HG02588 (cell line): ENCODE measurements around the gene SHC3.

Experiments used
- ATAC-seq: cut with Tn5 transposase; IDR thresholded peaks from one replicate; pipeline ENCODE4 v1.9.1; 2021; ENCODE audit warnings: mild to moderate bottlenecking, moderate library complexity; ENCODE audit not compliant: unreplicated experiment

The SHC3 gene

DNA sequence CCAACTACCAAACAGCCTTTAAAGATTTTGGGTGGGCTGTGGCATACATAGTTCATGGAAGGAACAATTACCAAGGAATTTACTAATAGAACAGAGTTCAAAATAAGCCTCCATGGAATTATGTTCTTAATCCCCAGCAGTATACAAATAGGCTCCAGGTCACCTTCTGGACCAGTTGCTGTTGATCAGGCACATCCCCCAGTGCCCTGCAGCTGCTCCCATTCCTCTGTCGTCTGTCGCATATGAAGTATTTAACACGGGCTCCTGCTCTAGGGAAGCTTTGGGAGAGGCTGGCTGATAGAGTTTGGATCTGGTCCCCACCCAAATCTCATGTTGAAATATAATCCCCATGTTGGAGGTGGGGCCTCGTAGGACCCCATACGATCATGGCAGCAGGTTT is 17.8 kb downstream of the SHC3 start:
- ATAC-seq, result no peak

DNA sequence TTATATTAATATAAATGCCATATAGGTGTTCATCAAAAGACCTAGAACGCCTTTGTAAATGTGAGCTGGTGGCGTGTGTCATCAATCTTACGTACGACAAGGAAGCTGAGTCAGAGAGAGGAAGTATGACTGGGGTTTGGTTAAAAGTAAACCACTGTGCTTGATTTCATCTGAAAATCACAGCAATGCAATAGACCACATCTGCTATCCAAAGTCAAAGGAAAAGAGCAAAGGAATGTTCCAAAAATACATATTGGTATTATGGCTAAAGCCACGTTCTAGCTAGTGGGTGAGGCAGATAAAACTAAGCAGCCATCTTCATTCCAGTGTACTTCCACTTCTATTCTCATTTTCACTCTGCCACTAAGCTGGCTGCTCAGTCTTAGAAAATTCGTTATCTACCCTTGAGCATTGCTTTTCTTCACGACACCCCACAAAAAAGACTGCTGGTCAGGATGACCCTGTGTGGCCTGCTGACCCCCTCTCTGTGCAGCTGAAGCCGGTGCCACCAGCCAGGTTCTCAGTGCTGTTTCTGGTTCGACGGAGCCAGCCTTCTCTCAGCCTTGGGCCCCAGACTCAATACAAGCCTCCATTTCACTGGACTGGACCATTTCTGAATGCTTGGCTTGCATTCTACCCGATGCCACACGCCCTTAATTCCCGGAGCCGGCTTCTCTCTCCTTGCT is 23.8 kb downstream of the SHC3 start:
- no peak for ATAC-seq

DNA sequence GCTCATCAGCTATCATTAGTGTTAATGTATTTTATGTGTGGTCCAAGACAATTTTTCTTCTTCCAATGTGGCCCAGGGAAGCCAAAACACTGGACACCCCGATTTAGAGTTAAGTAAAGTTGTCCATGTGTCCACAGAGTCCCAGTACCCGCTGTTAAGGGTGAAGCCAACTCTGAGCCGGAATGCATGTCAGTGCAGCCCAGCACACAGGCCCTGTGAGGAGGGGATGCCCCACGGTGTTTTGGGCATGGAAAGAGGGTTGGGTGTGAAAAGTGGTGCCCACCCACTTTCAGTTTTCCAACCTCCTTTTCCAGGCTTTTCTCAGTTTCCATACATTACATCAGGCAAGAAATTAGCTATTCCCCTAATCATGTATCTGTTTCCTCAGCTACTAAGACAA is 24.4 kb downstream of the SHC3 start:
- no peak for ATAC-seq

DNA sequence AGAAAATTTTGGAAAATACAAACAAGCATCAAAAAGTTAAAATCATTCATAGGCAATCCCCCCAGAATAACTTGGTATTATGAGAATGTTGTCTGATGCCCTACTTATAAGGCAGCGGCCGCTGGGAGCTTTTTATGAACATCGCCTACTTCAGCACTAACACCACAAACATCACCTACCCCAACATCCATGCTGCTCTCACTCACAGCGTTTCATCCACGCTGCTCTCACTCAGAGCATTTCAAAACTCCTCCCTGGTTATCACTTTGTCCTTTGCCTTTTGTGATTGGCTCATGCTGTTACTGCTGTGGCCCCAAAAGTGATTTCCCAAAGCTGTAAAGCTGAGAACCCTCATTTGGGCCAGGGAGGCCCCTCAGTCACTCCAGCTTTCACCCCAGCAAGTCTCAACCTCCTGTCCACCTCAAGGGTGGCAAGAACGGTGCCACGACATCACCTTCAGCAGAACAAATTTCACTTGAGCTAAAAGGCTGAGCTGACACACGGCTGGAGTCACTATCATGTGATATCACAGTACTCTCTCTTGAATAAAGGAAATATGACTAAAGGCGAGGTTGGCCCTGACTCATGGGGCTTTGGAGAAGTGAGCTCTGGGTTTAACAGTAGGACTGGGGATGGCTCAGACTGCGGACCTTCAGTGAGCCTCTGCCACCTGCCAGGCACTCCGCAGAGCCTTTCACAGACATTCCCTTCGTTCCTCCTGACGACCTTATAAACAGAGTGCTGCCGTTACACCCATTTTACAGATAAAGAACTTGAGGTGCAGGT is 25.2 kb downstream of the SHC3 start:
- no peak for ATAC-seq

DNA sequence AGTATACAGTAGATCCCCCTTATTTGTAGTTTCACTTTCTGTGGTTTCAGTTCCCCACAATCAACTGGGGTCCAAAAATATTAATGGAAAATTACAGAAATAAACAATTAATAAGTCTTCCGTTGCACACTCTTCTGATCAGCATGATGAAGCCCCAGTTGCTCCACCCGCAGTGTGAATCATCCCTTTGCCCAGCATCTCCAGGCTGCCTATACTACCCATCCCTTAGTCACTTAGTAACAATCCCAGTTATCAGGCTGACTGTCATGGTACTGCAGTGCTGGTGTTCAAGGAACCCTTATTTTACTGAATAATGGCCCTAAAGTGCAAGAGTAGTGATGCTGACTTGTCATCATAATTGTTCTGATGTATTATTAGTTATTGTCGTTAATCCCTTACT is 28.9 kb downstream of the SHC3 start:
- ATAC-seq, result no peak

DNA sequence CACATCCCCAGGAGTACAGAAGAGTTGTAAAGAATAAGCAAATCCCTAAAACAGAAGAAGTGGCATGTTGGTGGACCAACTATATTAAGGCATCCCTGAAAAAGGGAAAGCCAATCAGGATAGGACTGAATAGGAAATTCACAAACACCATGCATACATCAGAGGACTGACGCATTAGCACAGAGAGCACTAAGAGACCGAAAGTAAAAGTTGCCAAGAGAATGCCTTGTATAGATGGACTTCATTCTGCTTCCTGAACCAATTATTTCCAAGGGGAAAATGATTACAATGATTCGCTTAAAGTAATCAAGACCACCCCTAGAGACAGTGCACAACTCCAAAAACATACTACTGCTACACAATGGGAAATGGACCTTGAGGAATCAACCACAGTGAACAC is 33.5 kb downstream of the SHC3 start:
- no peak for ATAC-seq

DNA sequence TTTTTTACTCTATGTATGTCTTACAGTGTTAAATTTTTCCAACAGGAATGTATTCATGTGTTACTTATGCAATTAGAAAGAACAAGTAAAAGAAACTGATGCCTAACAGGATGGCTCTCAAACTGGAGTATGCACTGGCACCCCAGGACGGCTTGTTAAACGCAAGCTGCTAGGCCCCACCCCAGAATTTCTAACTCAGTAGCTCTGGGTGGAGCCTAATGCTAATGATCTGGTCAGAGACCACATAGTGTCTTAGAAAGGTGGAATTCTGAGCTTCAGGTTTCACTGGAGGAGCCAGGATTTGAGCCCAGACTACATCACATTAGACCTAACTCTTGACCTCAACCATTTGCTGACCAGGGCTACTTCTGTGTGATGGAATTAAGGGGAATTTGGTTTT is 34.4 kb downstream of the SHC3 start:
- no peak for ATAC-seq

DNA sequence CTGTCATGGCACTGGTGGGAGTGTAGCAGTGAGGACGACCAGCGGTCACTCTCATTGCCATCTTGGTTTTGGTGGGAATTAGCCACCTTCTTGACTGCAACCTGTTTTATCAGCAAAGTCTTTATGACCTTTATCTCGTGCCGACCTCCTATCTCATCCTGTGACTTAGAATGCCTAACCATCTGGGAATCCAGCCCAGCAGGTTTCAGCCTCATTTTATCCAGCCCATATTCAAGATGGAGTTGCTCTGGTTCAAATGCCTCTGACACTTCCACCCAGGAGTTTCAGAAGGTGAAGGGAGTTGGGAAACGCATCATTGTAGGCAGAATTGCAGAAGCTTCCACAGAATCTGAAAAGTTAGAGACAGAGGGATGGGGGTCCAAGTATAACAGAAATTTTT is 35.4 kb downstream of the SHC3 start:
- ATAC-seq, result no peak

DNA sequence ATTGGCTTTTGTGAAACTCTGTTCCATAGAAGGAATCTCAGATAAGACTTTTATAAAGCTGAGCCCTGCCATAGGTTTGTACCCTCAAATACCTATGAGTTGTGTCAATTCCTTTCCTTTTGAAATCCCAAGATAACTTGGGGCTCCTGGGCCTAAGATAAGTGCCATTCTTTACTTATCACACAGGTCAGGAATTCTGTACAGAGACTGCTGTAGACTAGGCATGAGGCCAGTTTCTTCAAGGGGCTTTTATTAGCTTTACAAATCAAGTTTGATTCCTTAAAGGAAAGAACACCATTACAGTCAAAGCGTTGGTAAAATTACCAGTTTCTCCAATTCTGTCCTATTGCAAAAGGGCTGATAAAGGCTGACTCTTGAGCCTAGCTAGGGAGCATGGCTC is 39.2 kb downstream of the SHC3 start:
- ATAC-seq, result no peak

DNA sequence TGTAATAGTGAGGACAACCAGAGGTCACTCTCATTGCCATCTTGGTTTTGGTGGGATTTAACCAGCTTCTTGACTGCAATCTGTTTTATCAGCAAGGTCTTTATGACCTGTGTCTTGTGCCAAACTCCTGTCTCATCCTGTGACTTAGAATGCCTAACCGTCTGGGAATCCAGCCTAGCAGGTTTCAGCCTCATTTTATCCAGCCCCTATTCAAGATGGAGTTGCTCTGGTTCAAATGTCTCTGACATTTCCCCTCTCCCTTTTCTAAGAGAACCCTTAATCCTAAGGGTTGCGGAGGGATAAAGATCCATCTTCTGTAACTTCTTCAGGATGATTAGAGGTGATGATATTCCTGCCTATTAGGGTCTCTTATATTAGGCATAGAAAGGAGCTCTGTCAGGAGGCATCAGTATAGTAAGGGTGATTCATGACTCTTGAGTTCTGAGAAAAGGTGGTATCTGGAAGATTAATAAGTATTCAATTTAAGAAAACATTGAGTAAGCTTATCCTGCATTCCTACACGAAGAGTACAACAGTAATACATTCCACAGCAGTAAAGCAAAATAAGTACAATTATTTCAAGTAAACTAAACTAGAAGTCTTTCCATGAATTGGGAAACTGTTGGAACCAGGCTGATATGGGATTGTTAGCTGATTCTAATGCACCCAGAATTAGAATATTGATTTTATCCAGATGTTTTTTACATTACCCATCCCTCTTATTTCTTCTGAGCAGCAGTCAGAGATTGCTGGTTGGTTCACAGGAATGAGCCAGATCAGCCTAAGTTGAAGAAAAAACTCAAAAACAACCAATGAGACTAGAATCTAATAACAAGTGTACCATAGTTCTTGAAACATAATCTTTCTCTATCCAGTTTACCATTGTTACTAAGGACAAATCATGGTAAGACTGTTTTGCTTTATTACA is 39.9 kb downstream of the SHC3 start:
- no peak for ATAC-seq

DNA sequence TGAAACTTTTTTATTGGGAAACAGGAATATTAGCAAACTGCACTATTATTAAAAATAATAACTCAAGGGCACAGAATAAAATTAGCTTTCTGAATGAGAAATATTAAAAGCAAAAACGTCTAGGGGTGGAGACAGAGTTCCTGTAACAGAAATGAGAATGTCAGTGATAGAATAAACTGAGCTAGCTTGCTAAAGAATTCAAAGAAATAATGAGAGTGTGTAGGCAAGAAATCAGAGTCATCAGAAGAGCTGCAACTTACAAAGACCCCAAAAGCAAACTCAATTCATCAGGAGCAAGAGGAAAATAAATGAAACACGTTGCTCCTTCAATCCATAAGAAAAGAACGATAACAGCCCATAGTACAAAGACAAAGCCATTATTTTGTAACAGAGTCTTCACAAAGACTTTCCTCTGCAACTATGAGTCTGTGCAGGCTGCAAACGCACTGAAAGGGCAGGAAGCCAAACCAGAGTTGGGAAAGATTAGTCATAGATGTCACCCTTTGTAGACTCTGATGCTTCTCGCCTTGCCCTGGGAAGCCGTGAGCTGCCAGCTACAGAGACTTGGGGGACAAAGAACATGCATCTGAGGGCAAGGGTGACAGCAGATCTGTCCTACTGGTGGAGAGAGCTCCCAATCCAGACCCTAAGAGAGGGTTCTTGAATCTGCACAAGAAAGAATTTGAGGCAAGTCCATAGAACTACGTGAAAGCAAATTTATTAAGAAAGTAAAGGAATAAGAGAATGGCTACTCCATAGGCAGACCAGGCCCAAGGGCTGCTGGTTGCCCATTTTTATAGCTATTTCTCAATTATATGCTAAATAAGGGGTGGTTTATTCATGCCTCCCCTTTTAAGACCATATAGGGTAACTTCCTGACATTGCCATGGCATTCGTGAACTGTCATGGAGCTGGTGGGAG is 40.8 kb downstream of the SHC3 start:
- no peak for ATAC-seq

DNA sequence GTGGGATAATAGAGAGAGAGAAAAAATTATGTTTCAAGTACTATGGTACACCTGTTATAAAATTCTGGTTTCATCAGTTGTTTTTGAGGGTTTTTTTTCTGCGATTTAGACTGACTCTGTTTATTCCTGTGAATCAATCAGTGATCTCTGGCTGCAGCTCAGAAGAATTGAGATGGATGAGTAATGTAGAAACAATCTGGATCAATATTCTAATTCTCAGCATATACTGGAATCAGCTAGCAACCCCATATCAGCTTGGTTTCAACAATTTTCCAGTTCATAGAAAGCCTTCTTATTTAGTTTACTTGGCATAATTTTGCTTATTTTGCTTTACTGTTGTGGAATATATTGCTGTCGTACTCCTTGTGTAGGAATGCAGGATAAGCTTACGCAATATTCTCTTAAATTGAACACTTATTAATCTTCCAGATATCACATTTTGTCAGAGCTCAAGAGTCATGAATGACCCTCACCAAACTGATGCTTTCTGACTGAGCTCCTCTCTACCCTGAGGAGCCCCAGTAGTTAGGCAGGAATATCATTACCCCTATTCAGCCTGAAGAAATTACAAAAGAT is 42.9 kb downstream of the SHC3 start:
- ATAC-seq, result no peak

DNA sequence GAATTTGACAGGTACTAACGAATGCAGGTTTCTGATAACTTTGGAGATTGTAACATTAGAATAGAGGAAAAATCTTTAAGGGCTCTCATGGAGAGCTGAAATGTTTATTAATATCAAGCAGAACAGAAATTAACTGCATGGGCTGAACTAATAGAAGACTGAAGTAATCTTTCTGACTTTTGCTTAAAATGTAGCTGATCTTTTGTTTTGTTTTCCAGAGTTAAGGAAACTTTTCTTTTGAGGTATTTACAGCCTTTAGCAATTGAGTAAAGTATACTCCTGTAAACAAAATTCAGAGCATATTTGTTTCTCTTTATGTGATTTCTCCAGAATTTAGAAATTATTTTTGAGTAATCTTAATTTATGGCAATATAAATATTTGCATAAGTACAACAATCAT is 43.9 kb downstream of the SHC3 start:
- no peak for ATAC-seq

DNA sequence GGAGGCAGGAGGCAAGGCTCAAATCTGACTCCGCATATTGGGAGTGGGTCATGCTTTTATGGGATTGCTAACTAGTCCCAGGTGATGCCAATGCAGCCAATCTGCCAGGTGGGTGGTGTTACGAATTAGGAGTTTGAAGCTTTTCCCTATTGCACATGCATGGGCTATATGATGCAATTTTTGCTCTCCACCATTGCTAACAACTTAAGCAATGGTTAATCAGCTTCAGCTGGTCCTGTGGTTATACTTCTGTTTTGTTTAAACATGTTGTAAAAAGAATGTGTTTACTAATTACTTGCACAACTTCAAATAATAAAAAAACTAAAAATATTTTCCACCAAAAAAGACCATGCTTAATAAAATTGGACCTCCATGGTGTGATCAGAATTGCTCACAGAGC is 55.7 kb downstream of the SHC3 start:
- no peak for ATAC-seq

DNA sequence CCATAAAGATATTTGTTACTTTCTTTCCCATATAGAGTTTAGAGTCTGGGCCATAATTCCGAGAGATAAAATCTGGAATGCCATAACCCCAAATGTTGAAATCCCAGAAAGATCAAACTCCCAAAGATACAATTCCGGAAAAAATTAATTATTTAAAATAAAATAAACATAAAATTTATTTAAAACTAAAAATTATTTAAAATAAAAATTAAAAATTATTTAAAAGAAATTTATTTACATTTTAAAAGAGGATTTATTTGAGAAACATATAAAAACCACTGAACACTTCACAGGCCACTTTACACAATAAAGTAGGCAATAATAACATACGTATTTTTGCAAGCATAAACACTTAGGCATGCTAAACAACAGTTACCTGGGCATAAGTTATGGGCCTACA is 57.9 kb downstream of the SHC3 start:
- ATAC-seq, result no peak

DNA sequence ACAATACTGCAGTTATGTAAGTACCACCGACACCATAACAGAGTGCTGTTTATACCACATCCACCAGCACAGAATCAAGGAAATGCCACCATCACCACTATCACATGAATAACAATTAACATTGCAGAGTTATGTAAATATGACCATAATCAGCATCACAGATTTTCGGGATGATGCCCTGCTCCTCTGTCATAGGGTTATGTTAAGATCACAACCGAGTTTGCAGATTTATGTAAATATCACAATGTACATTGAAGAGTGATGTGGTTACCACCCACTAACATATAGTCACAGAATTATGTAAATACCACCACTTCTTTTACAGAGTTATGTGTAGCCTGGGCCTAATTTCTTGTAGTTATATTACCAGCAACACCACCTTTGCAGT is 61.8 kb downstream of the SHC3 start:
- ATAC-seq, result no peak

DNA sequence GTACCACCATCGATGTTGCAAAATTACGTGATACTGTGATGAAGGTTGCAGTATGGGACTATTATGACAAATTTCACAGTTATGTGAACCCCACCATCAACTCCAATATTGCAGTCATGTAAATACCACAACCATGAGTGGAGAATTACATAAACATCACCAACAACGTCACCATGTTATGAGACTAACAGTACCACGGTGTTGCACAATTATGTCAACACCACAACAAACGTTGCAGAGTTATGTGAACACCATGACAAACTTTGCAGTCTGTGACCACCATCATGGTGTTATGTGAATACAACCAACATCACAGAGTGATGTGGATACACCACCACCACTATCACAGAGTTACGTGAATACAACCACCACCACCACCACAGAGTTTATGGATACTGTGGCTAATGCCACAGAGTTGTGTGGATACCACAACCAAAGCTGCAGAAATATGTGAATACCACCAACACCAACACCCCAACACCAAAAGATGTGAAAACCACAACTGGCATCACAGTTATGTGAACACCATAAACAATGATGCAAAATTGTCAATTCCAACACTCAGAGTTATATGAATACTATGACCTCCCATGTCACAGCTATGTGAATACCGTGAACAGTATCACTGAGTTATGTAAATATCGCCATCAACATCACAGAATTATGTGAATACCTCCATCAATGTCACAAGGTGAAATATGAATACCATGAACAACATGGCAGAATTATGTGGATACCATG is 62.4 kb downstream of the SHC3 start:
- ATAC-seq, result no peak

DNA sequence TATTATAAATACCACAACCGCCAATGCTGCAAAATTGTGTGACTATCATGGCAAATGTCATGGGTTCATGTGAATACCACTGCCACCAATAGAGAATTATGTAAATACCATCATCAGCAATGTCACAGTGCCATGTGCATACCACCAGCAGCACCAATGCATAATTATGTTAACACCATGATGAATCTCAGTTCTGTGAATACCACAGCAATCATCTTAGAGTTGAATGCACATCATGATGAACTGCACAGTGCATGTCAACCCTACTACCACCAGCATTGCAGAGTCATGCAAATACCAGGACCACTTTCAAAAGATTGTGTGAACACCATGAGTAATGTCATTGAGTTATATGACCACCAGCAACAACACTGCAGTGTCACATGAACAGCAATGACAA is 63.2 kb downstream of the SHC3 start:
- no peak for ATAC-seq

DNA sequence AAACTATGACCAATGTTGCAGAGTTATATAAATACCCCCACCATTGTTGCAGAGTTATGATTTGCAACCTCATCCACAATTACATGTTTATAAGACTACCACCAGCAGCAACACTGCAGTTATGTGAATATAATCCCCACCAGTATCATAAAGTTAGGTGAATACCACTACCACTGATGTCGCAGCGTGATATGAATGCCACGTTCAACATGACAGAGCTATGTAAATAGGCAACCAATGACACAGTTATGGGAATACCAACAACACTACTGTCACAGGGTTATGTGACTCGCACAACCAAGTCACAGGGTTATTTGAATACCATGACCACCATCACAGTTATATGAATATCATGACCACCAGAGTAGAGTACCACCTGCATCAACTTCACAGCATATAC is 63.9 kb downstream of the SHC3 start:
- ATAC-seq, result no peak

DNA sequence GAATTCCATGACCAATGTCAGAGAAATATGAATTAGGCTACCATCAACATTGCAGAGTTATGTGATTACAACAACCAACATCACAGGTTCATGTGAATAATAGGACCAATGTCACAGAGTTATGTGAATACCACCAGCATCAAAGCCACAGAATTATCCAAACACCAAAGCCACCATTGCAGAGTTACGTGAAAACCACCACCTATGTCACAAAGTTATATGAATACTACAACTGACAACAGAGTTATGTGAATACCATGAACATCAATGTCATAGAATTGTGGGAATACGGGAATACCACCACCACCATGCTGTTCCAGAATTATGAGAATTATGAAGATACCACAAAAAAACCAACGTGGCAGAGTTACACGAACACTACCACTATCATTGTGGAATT is 64.8 kb downstream of the SHC3 start:
- no peak for ATAC-seq
